ENCODE results near the gene TENM3. TPM values are rescaled to one million over a fixed set of nuclear protein-coding genes. Genes with fewer than 3 reads are reported as not detected.

Gene TENM3
- polyA plus RNA-seq, 2 donors, result 0.20 to 0.39 TPM

DNA sequence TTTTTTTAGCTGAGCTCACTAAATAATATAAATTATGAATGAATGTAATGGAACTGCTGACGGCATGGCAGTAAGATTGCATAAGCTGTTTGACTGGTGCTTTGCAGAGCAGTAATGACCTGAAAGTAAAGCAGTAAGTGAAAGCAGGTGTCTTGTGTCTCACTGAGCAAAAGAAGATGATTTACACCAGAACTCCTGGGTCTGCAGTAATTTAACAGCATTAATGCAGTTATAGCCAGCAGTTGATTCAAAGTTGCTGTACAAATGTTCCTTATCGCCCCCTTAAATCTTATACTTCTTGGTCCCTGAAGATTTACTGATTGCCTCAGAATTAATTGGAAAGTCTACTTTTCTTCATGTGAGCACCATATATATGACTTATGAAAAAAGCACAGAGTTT, 486.3 kb downstream of the TENM3 start:
- Histone ChIP-seq H3K4me3 (ENCODE audit: low read depth in 1 of 2, low read length in 2 of 2) (no peak overlapping the region), H3K4me1 (ENCODE audit: control insufficient read depth in 2 of 2, insufficient read depth in 2 of 2, low read length in 1 of 2) (no peaks in the 10 kb centered on the region), H3K36me3 (ENCODE audit: control insufficient read depth in 2 of 2, insufficient read depth in 2 of 2, low read length in 1 of 2) (no peaks in the 10 kb centered on the region), H3K27ac (ENCODE audit: low read depth in 2 of 2, low read length in 1 of 2) (no peak overlapping the region), H3K27me3 (ENCODE audit: control insufficient read depth in 1 of 2, insufficient read depth in 2 of 2, low read length in 2 of 2) (no peaks in the 10 kb centered on the region), H3K9me3 (ENCODE audit: control insufficient read depth in 2 of 2, insufficient read depth in 1 of 2, low read depth in 1 of 2, low read length in 1 of 2) (no peaks in the 10 kb centered on the region)
- WGBS, 2 donors, result 94% methylated on average over 2 of the region's 2 CpGs

GRCh38 chr4:182730791-182731190, 487.6 kb downstream of the TENM3 start:
- H3K4me3 ChIP-seq (ENCODE audit: low read depth in 1 of 2, low read length in 2 of 2), result no peak overlapping the region
- H3K27ac ChIP-seq (ENCODE audit: low read depth in 2 of 2, low read length in 1 of 2), result no peak overlapping the region
- 87 to 89% methylated on average over 3 of the region's 3 CpGs for WGBS, 2 donors
- no peaks in the 10 kb centered on the region for H3K4me1 ChIP-seq (ENCODE audit: control insufficient read depth in 2 of 2, insufficient read depth in 2 of 2, low read length in 1 of 2)
- H3K9me3 ChIP-seq (ENCODE audit: control insufficient read depth in 2 of 2, insufficient read depth in 1 of 2, low read depth in 1 of 2, low read length in 1 of 2), result no peaks in the 10 kb centered on the region
- no peaks in the 10 kb centered on the region for H3K27me3 ChIP-seq (ENCODE audit: control insufficient read depth in 1 of 2, insufficient read depth in 2 of 2, low read length in 2 of 2)
- no peaks in the 10 kb centered on the region for H3K36me3 ChIP-seq (ENCODE audit: control insufficient read depth in 2 of 2, insufficient read depth in 2 of 2, low read length in 1 of 2)

DNA sequence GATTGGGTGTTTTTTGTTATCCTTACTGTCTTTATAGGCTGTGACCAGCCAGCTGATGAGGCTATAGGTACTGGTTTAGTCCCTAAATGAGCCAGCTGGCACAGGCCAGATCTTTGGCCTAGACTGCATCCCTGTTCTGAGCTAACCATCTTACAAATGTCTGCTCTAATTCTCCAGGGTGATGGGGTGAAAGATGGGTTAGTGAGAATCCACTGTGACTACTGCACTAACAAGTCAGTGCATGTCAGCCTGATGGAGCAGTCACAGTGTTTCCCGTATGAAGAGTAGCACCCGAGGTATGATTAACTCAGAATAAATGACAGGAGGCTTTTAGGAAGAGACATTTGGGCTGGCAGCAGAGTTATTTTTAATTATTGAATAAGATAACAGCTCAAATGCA, 493.0 kb downstream of the TENM3 start:
- H3K4me1 ChIP-seq (ENCODE audit: control insufficient read depth in 2 of 2, insufficient read depth in 2 of 2, low read length in 1 of 2), result no peaks in the 10 kb centered on the region
- H3K27me3 ChIP-seq (ENCODE audit: control insufficient read depth in 1 of 2, insufficient read depth in 2 of 2, low read length in 2 of 2), result no peaks in the 10 kb centered on the region
- no peaks in the 10 kb centered on the region for H3K9me3 ChIP-seq (ENCODE audit: control insufficient read depth in 2 of 2, insufficient read depth in 1 of 2, low read depth in 1 of 2, low read length in 1 of 2)
- no peak overlapping the region for H3K27ac ChIP-seq (ENCODE audit: low read depth in 2 of 2, low read length in 1 of 2)
- WGBS, 2 donors, result 43 to 60% methylated on average over 2 of the region's 2 CpGs
- H3K36me3 ChIP-seq (ENCODE audit: control insufficient read depth in 2 of 2, insufficient read depth in 2 of 2, low read length in 1 of 2), result no peaks in the 10 kb centered on the region
- H3K4me3 ChIP-seq (ENCODE audit: low read depth in 1 of 2, low read length in 2 of 2), result no peak overlapping the region

GRCh38 chr4:182738283-182739047, 495.3 kb downstream of the TENM3 start:
- 57 to 65% methylated on average over 8 of the region's 8 CpGs for WGBS, 2 donors

GRCh38 chr4:182740256-182740655, 497.1 kb downstream of the TENM3 start:
- no peaks in the 10 kb centered on the region for H3K36me3 ChIP-seq (ENCODE audit: control insufficient read depth in 2 of 2, insufficient read depth in 2 of 2, low read length in 1 of 2)
- no peaks in the 10 kb centered on the region for H3K4me1 ChIP-seq (ENCODE audit: control insufficient read depth in 2 of 2, insufficient read depth in 2 of 2, low read length in 1 of 2)
- no peak overlapping the region for H3K4me3 ChIP-seq (ENCODE audit: low read depth in 1 of 2, low read length in 2 of 2)
- H3K9me3 ChIP-seq (ENCODE audit: control insufficient read depth in 2 of 2, insufficient read depth in 1 of 2, low read depth in 1 of 2, low read length in 1 of 2), result no peaks in the 10 kb centered on the region
- 87 to 88% methylated on average over 3 of the region's 3 CpGs for WGBS, 2 donors
- H3K27me3 ChIP-seq (ENCODE audit: control insufficient read depth in 1 of 2, insufficient read depth in 2 of 2, low read length in 2 of 2), result no peaks in the 10 kb centered on the region
- no peak overlapping the region for H3K27ac ChIP-seq (ENCODE audit: low read depth in 2 of 2, low read length in 1 of 2)

More at GRCh38 chr4:182738283-182739047, 495.3 kb downstream of the TENM3 start:
- H3K4me1 ChIP-seq (ENCODE audit: control insufficient read depth in 2 of 2, insufficient read depth in 2 of 2, low read length in 1 of 2), result no peaks in the 10 kb centered on the region
- H3K27me3 ChIP-seq (ENCODE audit: control insufficient read depth in 1 of 2, insufficient read depth in 2 of 2, low read length in 2 of 2), result no peaks in the 10 kb centered on the region
- H3K27ac ChIP-seq (ENCODE audit: low read depth in 2 of 2, low read length in 1 of 2), result no peak overlapping the region
- H3K4me3 ChIP-seq (ENCODE audit: low read depth in 1 of 2, low read length in 2 of 2), result no peak overlapping the region
- no peaks in the 10 kb centered on the region for H3K36me3 ChIP-seq (ENCODE audit: control insufficient read depth in 2 of 2, insufficient read depth in 2 of 2, low read length in 1 of 2)
- H3K9me3 ChIP-seq (ENCODE audit: control insufficient read depth in 2 of 2, insufficient read depth in 1 of 2, low read depth in 1 of 2, low read length in 1 of 2), result no peaks in the 10 kb centered on the region

DNA sequence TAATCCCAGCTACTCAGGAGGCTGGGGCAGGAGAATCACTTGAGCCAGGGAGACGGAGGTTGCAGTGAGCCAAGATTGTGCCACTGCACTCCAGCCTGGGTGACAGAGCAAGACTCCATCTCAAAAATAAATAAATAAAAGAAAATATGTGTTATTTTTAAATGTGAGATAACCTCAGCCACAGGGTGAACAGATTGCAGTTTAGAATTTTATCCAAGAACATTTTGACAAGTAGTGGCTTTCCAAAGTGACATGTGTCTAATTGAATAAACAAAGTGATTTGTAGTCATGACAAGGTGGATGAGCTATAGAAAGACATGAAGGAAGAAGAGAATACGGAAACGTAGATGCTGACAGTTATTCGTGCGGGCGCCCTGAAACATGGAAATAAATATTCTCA, 497.9 kb downstream of the TENM3 start:
- Histone ChIP-seq H3K27me3 (ENCODE audit: control insufficient read depth in 1 of 2, insufficient read depth in 2 of 2, low read length in 2 of 2) (no peaks in the 10 kb centered on the region), H3K27ac (ENCODE audit: low read depth in 2 of 2, low read length in 1 of 2) (no peak overlapping the region), H3K4me1 (ENCODE audit: control insufficient read depth in 2 of 2, insufficient read depth in 2 of 2, low read length in 1 of 2) (no peaks in the 10 kb centered on the region), H3K9me3 (ENCODE audit: control insufficient read depth in 2 of 2, insufficient read depth in 1 of 2, low read depth in 1 of 2, low read length in 1 of 2) (no peaks in the 10 kb centered on the region), H3K4me3 (ENCODE audit: low read depth in 1 of 2, low read length in 2 of 2) (no peak overlapping the region), H3K36me3 (ENCODE audit: control insufficient read depth in 2 of 2, insufficient read depth in 2 of 2, low read length in 1 of 2) (no peaks in the 10 kb centered on the region)
- 96 to 97% methylated on average over 6 of the region's 6 CpGs for WGBS, 2 donors

DNA sequence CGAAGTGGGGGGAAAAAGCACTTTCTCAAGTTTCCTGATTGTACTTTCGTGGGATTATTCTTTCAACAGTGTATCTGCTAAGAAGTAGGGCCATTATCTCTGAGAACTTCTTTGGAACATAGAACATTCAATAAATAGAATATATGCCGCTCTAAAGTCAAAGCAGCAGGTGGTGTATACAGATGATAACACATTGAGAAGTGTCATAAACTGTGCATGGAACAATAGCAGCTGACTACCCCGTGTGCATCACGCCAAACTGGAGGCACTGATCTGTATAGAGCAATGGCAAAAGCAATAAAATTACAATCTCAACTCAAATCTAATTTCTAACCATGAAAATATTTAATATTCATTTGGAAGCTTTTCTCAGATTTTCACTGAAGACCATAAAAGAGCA, 498.7 kb downstream of the TENM3 start:
- WGBS, 2 donors, result 87 to 92% methylated on average over 5 of the region's 5 CpGs

DNA sequence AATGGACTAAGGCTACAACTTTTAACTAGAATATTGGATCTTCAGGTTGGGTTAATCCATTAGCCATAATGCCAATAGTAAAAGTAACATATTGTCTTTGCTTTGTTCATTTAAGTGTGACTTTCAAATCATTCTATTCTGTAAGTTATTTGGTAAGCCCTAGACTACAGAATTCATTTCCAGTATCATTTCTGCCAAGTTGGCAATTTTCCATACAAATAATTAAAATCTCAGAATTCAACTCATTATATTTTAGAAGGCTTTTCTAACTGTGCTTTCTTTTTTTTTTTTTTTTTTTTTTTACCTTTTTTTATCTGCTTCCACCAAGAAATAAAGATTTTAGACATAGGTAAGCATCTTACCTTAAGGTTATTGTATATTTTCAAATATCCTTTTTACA, 500.6 kb downstream of the TENM3 start:
- Histone ChIP-seq H3K4me3 (ENCODE audit: low read depth in 1 of 2, low read length in 2 of 2) (no peak overlapping the region), H3K27ac (ENCODE audit: low read depth in 2 of 2, low read length in 1 of 2) (no peak overlapping the region), H3K9me3 (ENCODE audit: control insufficient read depth in 2 of 2, insufficient read depth in 1 of 2, low read depth in 1 of 2, low read length in 1 of 2) (no peaks in the 10 kb centered on the region), H3K27me3 (ENCODE audit: control insufficient read depth in 1 of 2, insufficient read depth in 2 of 2, low read length in 2 of 2) (no peaks in the 10 kb centered on the region), H3K4me1 (ENCODE audit: control insufficient read depth in 2 of 2, insufficient read depth in 2 of 2, low read length in 1 of 2) (no peaks in the 10 kb centered on the region), H3K36me3 (ENCODE audit: control insufficient read depth in 2 of 2, insufficient read depth in 2 of 2, low read length in 1 of 2) (no peaks in the 10 kb centered on the region)

More for the DNA sequence above, 498.7 kb downstream of the TENM3 start:
- Histone ChIP-seq H3K27me3 (ENCODE audit: control insufficient read depth in 1 of 2, insufficient read depth in 2 of 2, low read length in 2 of 2) (no peaks in the 10 kb centered on the region), H3K4me1 (ENCODE audit: control insufficient read depth in 2 of 2, insufficient read depth in 2 of 2, low read length in 1 of 2) (no peaks in the 10 kb centered on the region), H3K27ac (ENCODE audit: low read depth in 2 of 2, low read length in 1 of 2) (no peak overlapping the region), H3K9me3 (ENCODE audit: control insufficient read depth in 2 of 2, insufficient read depth in 1 of 2, low read depth in 1 of 2, low read length in 1 of 2) (no peaks in the 10 kb centered on the region), H3K36me3 (ENCODE audit: control insufficient read depth in 2 of 2, insufficient read depth in 2 of 2, low read length in 1 of 2) (no peaks in the 10 kb centered on the region), H3K4me3 (ENCODE audit: low read depth in 1 of 2, low read length in 2 of 2) (no peak overlapping the region)

DNA sequence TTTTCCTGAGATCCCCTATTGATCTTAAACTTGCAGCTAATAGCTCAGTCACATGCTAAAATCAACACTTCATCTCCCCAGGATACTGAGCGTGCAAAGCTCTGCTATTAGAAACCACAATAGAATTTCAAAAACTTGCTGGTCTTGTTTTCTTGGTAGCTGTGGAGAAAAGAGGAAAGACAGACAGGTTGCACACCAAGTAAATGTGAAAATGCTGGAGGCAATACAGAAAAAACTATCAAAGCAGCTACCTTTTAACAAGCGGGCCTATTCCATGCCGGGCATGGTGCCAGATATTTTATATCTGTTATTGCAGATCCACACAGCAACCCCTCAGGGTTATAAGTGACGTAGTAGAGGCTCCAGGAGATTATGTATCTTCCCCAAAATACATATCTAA, 502.0 kb downstream of the TENM3 start:
- Histone ChIP-seq H3K4me1 (ENCODE audit: control insufficient read depth in 2 of 2, insufficient read depth in 2 of 2, low read length in 1 of 2) (no peaks in the 10 kb centered on the region), H3K36me3 (ENCODE audit: control insufficient read depth in 2 of 2, insufficient read depth in 2 of 2, low read length in 1 of 2) (no peaks in the 10 kb centered on the region), H3K9me3 (ENCODE audit: control insufficient read depth in 2 of 2, insufficient read depth in 1 of 2, low read depth in 1 of 2, low read length in 1 of 2) (no peaks in the 10 kb centered on the region), H3K27ac (ENCODE audit: low read depth in 2 of 2, low read length in 1 of 2) (no peak overlapping the region), H3K27me3 (ENCODE audit: control insufficient read depth in 1 of 2, insufficient read depth in 2 of 2, low read length in 2 of 2) (no peaks in the 10 kb centered on the region), H3K4me3 (ENCODE audit: low read depth in 1 of 2, low read length in 2 of 2) (no peak overlapping the region)
- WGBS, 2 donors, result 38 to 46% methylated on average over 4 of the region's 4 CpGs

DNA sequence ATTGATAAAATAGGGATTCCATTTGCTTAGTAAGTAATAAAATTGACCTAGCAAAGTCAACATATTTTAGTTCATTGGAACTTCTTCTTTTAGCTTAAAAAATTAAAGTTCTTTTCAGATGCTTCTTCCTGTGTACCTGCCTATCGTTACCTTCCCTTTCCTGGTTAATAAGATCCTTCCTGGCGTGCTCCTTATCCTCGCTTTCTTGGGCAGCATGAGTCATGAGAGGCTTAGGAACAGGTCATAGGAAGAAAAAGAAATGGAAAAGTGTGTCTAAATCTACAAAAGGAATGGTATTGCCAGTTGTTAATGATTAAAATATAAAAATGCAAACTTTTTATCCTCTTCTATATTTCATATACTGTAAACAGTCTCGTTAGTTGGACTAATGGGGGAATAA, 503.7 kb downstream of the TENM3 start:
- H3K4me1 ChIP-seq (ENCODE audit: control insufficient read depth in 2 of 2, insufficient read depth in 2 of 2, low read length in 1 of 2), result no peaks in the 10 kb centered on the region
- no peaks in the 10 kb centered on the region for H3K36me3 ChIP-seq (ENCODE audit: control insufficient read depth in 2 of 2, insufficient read depth in 2 of 2, low read length in 1 of 2)
- no peak overlapping the region for H3K4me3 ChIP-seq (ENCODE audit: low read depth in 1 of 2, low read length in 2 of 2)

More for the DNA sequence above, 503.7 kb downstream of the TENM3 start:
- Histone ChIP-seq H3K9me3 (ENCODE audit: control insufficient read depth in 2 of 2, insufficient read depth in 1 of 2, low read depth in 1 of 2, low read length in 1 of 2) (no peaks in the 10 kb centered on the region), H3K27ac (ENCODE audit: low read depth in 2 of 2, low read length in 1 of 2) (no peak overlapping the region), H3K27me3 (ENCODE audit: control insufficient read depth in 1 of 2, insufficient read depth in 2 of 2, low read length in 2 of 2) (no peaks in the 10 kb centered on the region)
- 80 to 83% methylated on average over 4 of the region's 4 CpGs for WGBS, 2 donors
